Esophagus squamous epithelium (tissue), 5 donors: ENCODE measurements around the gene CYP2W1. TPM values are rescaled to one million over a fixed set of nuclear protein-coding genes. Genes with fewer than 3 reads are reported as not detected.

Experiments used
- DNase-seq: peaks from one replicate; lab custom pipeline; 2025; lab: John Stamatoyannopoulos, UW
- H3K27ac ChIP-seq, 4 donors: fragments of 200-600 bp; sonication (generic); one replicate each; pipeline ENCODE4 v1.5.1; 2016 to 2019; ENCODE audit warnings: mild to moderate bottlenecking in 1 of 4
- H3K27me3 ChIP-seq, 4 donors: fragments of 200-600 bp; sonication (generic); 1 replicate in 3 of 4; 2 replicates in 1 of 4; pipeline versions ENCODE4 v1.5.1 to v1.6.0; 2017 to 2021; ENCODE audit warnings: antibody characterized with exemption in 1 of 4
- H3K36me3 ChIP-seq, 3 donors: fragments of 200-600 bp; sonication (generic); one replicate each; pipeline ENCODE4 v1.5.1; 2016 to 2019
- H3K4me1 ChIP-seq, 3 donors: fragments of 200-600 bp; sonication (generic); one replicate each; pipeline ENCODE4 v1.5.1; 2017 to 2019
- H3K4me3 ChIP-seq, 4 donors: fragments of 200-600 bp; sonication (generic); 1 replicate in 3 of 4; 2 replicates in 1 of 4; pipeline ENCODE4 v1.5.1; 2016 to 2019; ENCODE audit warnings: mild to moderate bottlenecking in 2 of 4, moderate library complexity in 1 of 4
- H3K9me3 ChIP-seq, 3 donors: fragments of 200-600 bp; sonication (generic); one replicate each; pipeline ENCODE4 v1.5.1; 2016 to 2019
- CTCF ChIP-seq, 6 experiments: fragments of 450-650 bp in 4 of 6; fragments of 200-600 bp in 2 of 6; sonication (generic) in 2 of 6; IDR thresholded peaks; one replicate each; pipeline ENCODE4 v1.5.1; 2016 to 2019; ENCODE audit warnings: antibody characterized with exemption in 6 of 6, mild to moderate bottlenecking in 4 of 6, moderate library complexity in 4 of 6
- POLR2A ChIP-seq, 4 donors: fragments of 450-650 bp; IDR thresholded peaks; one replicate each; pipeline ENCODE4 v1.6.1; 2017; ENCODE audit warnings: antibody characterized with exemption in 4 of 4, mild to moderate bottlenecking in 4 of 4, moderate library complexity in 3 of 4
- WGBS, 2 donors: methylation state at CpG; one replicate each; pipeline ENCODE4 v1.1.5; 2018; 5-methylcytosine and 5-hydroxymethylcytosine counted together
- intact Hi-C: fragments of 100-400 bp; cut with DNase I; formaldehyde crosslinking; loops from one replicate; pipeline ENCODE4 v1.15.0; 2022
- total RNA-seq, 4 donors: library from RNA; depleted of rRNA; stranded (reverse); fragments of >200 nt; gene quantifications; one replicate each; pipeline ENCODE4 v1.1.0, GENCODE V29; 2016
- donor health status: DM: yes; HTN: yes; CAD: no.

Gene CYP2W1
- total RNA-seq, 4 donors from 2014 or later: 0.76 TPM; not detected in 3

GRCh38 chr7:978049-978346 is 5.0 kb upstream of the CYP2W1 start:
- Histone ChIP-seq H3K9me3 (no peaks in the 10 kb centered on the region), H3K4me3 (no peak overlapping the region), H3K4me1 (peaks cover 26 to 41% (median 33%) of the 10 kb centered on the region in 3 donors), H3K27me3 (peaks cover 0 to 2% (median 0%) of the 10 kb centered on the region in 4 donors), H3K27ac (no peak overlapping the region), H3K36me3 (peaks cover 0 to 8% (median 0%) of the 10 kb centered on the region in 3 donors)
- TF ChIP-seq CTCF (IDR thresholded peaks at IDR 0.05): no peak
- no peak for TF ChIP-seq POLR2A (IDR thresholded peaks at IDR 0.05)
- intact Hi-C loops: no loop called here
- WGBS, 2 donors: 69 to 89% methylated on average over 4 of the region's 7 CpGs
- no peak for DNase-seq

GRCh38 chr7:978416-979091 is 4.4 kb upstream of the CYP2W1 start:
- peaks cover 0 to 8% (median 0%) of the 10 kb centered on the region in 4 donors for H3K27me3 ChIP-seq
- no peaks in the 10 kb centered on the region for H3K9me3 ChIP-seq
- no peak overlapping the region for H3K4me3 ChIP-seq
- no peak for DNase-seq
- TF ChIP-seq CTCF (IDR thresholded peaks at IDR 0.05): no peak
- no peak for TF ChIP-seq POLR2A (IDR thresholded peaks at IDR 0.05)
- intact Hi-C loops: no loop called here
- 80 to 86% methylated on average over 12 to 18 of the region's 24 CpGs for WGBS, 2 donors
- H3K27ac ChIP-seq: no peak overlapping the region
- H3K36me3 ChIP-seq: peaks cover 0 to 2% (median 0%) of the 10 kb centered on the region in 3 donors
- H3K4me1 ChIP-seq: peaks cover 24 to 41% (median 28%) of the 10 kb centered on the region in 3 donors

GRCh38 chr7:979151-979550 is 3.8 kb upstream of the CYP2W1 start:
- peaks cover 0 to 14% (median 0%) of the 10 kb centered on the region in 4 donors for H3K27me3 ChIP-seq
- WGBS, 2 donors: 86 to 95% methylated on average over 11 to 16 of the region's 16 CpGs
- no peak overlapping the region for H3K27ac ChIP-seq
- no peak for TF ChIP-seq CTCF (IDR thresholded peaks at IDR 0.05)
- H3K36me3 ChIP-seq: no peaks in the 10 kb centered on the region
- H3K9me3 ChIP-seq: no peaks in the 10 kb centered on the region
- intact Hi-C loops: no loop called here
- DNase-seq: no peak
- H3K4me1 ChIP-seq: peaks cover 18 to 39% (median 22%) of the 10 kb centered on the region in 3 donors
- no peak overlapping the region for H3K4me3 ChIP-seq

GRCh38 chr7:979886-980571 is 3.0 kb upstream of the CYP2W1 start:
- no peaks in the 10 kb centered on the region for H3K9me3 ChIP-seq
- H3K4me1 ChIP-seq: peaks cover 15 to 37% (median 17%) of the 10 kb centered on the region in 3 donors
- no peak for DNase-seq
- intact Hi-C loops: no loop called here
- H3K4me3 ChIP-seq: no peak overlapping the region
- H3K27ac ChIP-seq: no peak overlapping the region
- peaks cover 0 to 22% (median 0%) of the 10 kb centered on the region in 4 donors for H3K27me3 ChIP-seq
- TF ChIP-seq POLR2A (IDR thresholded peaks at IDR 0.05) (no peak), CTCF (IDR thresholded peaks at IDR 0.05) (no peak)
- no peaks in the 10 kb centered on the region for H3K36me3 ChIP-seq
- 20 to 41% methylated on average over 1 to 7 of the region's 15 CpGs for WGBS, 2 donors
